Activated CD4-positive, CD25-positive, alpha-beta regulatory T cell (primary cell): ENCODE measurements around the gene PSMB1.
"Not testable (repeated sequence)": the region's sequence is repeated elsewhere in the genome, so short reads cannot be mapped to it uniquely, and the experiment has no call there.

Experiments used
- DNase-seq, 4 experiments: peaks; one replicate each; lab custom pipeline; 2025; lab: John Stamatoyannopoulos, UW

The PSMB1 gene

DNA sequence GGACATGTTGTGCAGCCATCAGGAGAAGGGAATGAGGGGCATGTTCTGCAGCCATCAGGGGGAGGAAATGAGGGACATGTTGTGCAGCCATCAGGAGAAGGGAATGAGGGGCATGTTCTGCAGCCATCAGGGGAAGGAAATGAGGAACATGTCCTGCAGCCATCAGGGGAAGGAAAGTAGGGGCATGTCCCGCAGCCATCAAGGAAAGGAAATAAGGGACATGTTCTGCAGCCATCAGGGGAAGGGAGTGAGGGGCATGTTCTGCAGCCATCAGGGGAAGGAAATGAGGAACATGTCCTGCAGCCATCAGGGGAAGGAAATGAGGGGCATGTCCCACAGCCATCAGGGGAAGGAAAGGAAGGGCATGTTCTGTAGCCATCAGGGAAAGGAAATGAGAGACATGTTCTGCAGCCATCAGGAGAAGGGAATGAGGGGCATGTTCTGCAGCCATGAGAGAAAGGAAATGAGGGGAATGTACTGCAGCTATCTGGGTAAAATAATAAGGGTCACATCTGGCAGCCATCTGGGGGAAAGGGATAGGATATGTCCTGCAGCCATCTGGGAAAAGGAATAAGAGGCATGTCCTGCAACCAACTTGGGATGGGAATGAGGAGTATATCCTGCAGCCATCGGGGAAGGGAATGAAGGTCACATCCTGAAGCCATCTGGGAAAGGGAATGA is 50.2 kb downstream of the PSMB1 start:
- not testable (repeated sequence) for DNase-seq

DNA sequence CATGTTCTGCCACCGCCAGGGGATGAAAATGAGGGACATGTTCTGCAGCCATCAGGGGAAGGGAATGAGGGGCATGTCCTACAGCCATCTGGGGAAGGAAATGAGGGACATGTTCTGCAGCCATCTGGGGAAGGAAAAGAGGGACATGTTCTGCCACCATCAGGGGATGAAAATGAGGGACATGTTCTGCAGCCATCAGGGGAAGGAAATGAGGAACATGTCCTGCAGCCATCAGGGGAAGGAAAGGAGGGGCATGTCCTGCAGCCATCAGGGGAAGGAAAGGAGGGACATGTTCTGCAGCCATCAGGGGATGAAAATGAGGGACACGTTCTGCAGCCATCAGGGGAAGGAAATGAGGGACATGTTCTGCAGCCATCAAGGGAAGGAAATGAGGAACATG is 50.8 kb downstream of the PSMB1 start:
- DNase-seq: not testable (repeated sequence)

DNA sequence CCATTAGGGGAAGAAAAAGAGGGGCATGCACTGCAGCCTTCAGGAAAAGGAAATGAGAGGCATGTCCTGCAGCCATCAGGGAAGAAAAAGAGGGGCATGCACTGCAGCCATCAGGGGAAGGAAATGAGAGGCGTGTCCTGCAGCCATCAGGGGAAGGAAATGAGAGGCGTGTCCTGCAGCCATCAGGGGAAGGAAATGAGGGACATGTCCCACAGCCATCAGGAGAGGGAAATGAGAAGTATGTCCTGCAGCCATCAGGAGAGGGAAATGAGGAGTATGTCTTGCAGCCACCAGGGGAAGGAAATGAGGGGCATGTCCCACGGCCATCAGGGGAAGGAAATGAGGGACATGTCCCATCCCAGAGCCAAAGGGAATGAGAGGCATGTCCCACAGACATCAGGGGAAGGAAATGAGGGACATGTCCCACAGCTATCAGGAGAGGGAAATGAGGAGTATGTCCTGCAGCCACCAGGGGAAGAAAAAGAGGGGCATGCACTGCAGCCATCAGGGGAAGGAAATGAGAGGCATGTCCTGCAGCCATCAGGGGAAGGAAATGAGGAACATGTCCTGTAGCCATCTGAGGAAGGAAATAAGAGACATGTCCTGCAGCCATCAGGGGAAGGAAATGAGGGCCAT is 52.0 kb downstream of the PSMB1 start:
- DNase-seq: no peak

DNA sequence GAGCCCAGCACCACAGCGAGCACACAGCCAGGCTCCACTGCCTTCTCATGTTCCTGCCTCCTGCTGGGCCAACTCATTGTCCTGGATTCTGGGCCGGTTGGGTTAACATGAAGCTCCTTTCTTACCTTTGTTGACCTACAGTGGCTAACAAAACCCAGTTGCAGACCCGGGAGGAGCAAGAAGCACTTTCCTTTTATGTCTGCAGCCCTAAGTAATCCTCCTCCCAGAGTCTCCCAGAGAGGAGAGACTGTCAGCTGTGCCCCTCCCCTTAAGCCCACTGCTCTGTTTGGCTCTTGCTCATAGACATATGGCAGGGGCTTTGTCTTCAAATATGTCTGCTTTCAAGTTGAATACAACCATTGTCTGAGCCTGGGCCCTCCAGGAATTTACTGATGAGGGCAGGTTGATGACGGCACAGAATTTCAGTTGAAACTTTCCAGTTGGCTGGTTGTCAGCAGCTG is 55.2 kb downstream of the PSMB1 start:
- no peak for DNase-seq

DNA sequence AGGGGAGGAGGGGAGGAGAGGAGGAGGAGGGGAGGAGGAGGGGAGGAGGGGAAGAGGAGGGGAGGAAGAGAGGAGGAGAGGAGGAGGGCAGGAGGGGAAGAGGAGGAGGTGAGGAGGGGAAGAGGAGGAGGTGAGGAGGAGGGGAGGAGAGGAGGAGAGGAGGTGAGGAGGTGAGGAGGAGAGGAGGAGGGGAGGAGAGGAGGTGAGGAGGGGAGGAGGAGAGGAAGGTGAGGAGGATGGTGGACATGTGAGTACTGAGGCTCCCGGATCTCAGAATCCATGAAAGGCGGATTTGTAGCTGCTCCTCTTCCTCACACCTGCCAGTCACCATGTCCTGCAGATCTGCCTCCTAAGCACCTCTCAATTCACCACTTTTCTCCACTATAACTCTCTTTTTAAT is 59.8 kb downstream of the PSMB1 start:
- no peak for DNase-seq

DNA sequence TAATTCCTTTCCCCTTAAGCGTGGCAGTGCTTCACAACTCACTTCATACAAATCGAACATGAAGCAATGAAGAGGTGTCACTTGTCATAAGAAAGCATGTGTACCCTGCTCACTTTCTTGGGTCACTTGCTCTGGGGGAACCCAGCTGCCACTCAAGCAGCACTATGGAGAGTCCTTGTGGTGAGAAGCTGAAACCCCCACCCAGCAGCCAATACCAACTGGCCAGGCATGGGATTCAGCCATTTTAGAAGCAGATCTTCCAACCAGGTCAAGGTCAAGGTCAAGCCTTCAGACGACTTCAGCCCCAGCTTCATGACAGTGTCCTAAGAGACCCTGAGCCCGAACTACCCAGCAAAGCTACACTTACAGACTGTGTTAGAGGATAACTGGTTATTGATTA is 62.8 kb downstream of the PSMB1 start:
- DNase-seq: no peak

DNA sequence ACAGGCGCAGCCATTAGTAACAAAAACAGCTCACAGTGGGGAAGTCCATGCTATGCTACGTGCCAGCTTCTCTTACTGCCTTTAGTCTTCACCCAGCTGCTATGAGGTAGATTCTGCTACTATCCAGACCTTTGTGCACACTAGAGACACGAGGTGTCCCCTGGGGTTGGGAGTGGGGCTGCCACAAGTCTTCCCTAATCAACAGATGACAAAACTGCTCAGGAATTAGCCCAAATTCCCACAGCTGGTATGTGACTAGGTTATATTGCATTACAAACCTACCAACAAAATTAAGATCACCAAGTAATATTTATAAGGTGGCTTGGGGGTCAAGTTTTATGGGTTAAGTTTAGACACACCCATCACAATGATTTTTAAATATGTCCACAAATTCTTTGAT is 63.3 kb downstream of the PSMB1 start:
- DNase-seq: no peak

DNA sequence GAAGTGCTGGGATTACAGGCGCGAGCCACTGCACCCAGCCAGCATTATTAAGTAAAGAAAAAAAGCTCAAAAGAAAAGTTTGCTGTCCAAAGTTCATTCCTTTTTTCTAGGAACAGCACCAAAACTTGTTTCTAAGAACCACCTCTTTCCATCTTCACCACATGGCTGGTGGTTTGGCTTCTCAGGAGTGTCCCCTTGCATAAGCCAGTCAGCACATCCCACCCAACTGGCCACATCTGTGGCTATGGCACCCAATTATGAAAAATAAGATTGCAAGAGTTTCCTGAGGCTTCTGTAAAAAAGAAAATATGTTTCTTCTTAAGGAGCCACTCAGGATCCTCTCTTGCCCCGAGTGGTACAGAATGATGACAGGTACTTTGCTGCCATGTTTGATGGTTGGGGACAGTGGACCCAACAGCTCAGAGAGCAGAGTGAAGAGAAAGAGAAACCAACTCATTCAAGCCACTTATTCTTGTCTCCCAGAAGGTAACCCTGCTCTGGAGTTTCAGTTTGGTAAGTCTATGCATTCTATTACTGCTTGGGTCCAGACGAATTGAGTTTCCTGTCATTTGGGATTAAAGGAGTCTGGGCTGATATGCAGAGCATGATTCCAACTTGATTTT is 65.3 kb downstream of the PSMB1 start:
- no peak for DNase-seq

DNA sequence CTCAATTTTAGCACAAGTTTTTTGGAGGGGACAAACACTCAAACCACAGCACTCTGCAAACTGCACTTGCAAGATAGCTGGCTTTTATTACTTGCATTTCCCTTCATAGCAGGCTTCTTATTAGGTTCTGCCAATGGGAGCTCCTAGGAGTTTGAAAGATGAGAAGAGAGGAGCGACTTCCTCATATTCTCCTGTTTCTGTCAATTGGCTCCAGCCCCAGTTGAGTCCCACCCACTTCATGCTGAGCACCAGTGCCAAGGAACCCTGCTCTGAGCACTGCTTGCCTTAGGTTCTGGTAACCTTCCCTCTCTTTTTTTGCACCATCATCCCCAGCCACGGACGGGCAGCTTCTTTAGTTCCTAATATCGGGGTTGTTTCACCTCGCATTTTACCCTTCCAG is 67.9 kb downstream of the PSMB1 start:
- no peak for DNase-seq
